Measurements from ENCODE around the gene ATP9A. TPM values are rescaled to one million over a fixed set of nuclear protein-coding genes. Genes with fewer than 3 reads are reported as not detected.
A peak's percentile ranks its signal among the peaks of the same experiment; 100 is the strongest.
"Not testable (repeated sequence)": the region's sequence is repeated elsewhere in the genome, so short reads cannot be mapped to it uniquely, and the experiment has no call there.

The ATP9A gene, protein sequence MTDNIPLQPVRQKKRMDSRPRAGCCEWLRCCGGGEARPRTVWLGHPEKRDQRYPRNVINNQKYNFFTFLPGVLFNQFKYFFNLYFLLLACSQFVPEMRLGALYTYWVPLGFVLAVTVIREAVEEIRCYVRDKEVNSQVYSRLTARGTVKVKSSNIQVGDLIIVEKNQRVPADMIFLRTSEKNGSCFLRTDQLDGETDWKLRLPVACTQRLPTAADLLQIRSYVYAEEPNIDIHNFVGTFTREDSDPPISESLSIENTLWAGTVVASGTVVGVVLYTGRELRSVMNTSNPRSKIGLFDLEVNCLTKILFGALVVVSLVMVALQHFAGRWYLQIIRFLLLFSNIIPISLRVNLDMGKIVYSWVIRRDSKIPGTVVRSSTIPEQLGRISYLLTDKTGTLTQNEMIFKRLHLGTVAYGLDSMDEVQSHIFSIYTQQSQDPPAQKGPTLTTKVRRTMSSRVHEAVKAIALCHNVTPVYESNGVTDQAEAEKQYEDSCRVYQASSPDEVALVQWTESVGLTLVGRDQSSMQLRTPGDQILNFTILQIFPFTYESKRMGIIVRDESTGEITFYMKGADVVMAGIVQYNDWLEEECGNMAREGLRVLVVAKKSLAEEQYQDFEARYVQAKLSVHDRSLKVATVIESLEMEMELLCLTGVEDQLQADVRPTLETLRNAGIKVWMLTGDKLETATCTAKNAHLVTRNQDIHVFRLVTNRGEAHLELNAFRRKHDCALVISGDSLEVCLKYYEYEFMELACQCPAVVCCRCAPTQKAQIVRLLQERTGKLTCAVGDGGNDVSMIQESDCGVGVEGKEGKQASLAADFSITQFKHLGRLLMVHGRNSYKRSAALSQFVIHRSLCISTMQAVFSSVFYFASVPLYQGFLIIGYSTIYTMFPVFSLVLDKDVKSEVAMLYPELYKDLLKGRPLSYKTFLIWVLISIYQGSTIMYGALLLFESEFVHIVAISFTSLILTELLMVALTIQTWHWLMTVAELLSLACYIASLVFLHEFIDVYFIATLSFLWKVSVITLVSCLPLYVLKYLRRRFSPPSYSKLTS
- total RNA-seq, result 10 to 100 TPM; 19.5 to 23.4 TPM

DNA sequence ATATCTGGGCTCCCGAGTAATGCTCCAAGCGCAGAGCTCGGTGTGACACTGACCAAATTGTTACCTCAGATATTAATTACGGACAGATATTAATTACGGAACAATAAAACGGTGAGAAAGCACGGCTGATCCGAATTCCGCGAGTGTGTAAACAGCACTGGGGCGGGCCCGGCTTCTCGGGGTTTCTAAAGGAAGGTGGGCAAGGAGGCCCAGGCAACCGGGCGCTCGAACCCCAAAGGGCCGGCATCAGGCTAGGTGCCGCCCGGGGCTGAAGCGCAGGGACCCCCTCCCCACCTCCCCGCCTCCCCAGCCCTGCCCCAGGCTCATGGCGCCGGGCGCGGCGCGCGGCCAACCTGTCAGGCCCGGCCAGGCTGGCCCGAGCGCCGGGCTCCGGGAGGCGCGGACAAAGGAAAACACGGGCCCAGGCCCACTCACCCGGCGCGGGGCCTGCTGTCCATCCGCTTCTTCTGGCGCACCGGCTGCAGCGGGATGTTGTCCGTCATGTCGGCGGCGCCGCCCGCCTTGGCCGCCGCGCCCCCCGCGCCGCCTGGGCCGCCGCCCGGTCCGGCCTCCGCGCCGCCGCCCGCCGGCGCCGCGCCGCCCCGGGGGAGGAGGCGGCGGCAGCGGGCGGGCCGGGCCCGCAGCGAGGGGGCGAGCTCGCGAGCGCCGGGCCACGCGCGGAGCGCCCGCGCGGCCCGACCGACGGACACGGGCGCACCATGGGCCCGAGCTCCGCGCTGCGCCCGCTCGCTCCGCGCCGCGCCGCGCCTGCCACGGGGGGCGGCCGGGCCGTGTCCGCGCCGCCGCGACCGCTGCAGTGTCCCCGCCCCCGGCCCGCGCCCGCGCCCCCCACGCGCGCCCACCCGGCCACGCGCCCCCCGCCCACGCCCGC is at the start of gene ATP9A:
TSS of gene ATP9A (minus strand) at position 524 of the 892 bp plus-strand sequence. CDS start at position 503, 21 bp downstream.
- Histone ChIP-seq H3K4me1 (peaks cover 0 to 14% of the 10 kb centered on the region in 2 donors), H3K36me3 (no peaks in the 10 kb centered on the region), H3K4me3 (peak within 1 kb of the TSS; percentile 69 to 85), H3K27me3 (no peaks in the 10 kb centered on the region), H3K27ac (peak within 1 kb of the TSS; percentile 47 to 72), H3K9me3 (no peaks in the 10 kb centered on the region)
- DNase-seq (ENCODE audit: low spot score), result no peak
- TF ChIP-seq, protein P1, sequence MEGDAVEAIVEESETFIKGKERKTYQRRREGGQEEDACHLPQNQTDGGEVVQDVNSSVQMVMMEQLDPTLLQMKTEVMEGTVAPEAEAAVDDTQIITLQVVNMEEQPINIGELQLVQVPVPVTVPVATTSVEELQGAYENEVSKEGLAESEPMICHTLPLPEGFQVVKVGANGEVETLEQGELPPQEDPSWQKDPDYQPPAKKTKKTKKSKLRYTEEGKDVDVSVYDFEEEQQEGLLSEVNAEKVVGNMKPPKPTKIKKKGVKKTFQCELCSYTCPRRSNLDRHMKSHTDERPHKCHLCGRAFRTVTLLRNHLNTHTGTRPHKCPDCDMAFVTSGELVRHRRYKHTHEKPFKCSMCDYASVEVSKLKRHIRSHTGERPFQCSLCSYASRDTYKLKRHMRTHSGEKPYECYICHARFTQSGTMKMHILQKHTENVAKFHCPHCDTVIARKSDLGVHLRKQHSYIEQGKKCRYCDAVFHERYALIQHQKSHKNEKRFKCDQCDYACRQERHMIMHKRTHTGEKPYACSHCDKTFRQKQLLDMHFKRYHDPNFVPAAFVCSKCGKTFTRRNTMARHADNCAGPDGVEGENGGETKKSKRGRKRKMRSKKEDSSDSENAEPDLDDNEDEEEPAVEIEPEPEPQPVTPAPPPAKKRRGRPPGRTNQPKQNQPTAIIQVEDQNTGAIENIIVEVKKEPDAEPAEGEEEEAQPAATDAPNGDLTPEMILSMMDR (IDR thresholded peaks at IDR 0.05), result no peak

DNA sequence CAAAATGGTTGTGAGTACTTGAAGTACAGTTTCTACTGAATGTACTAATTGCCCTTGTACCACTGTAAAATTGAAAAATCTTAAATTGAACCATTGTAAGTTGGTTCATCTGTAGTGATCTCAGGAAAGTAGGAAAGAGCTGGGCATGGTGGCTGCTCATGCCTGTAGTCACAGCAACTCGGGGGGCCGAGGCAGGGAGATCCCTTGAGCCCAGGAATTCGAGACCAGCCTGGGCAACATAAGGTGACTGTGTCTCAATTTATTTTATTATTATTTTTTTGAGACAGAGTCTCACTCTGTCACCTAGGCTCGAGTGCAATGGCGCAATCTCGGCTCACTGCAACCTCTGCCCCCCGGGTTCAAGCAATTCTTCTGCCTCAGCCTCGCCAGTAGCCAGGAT is 48.7 kb upstream of the ATP9A start:
- H3K9me3 ChIP-seq; DNase-seq (ENCODE audit: low spot score); H3K27ac ChIP-seq; H3K4me1 ChIP-seq; H3K36me3 ChIP-seq; H3K27me3 ChIP-seq; H3K4me3 ChIP-seq: not testable (repeated sequence)

DNA sequence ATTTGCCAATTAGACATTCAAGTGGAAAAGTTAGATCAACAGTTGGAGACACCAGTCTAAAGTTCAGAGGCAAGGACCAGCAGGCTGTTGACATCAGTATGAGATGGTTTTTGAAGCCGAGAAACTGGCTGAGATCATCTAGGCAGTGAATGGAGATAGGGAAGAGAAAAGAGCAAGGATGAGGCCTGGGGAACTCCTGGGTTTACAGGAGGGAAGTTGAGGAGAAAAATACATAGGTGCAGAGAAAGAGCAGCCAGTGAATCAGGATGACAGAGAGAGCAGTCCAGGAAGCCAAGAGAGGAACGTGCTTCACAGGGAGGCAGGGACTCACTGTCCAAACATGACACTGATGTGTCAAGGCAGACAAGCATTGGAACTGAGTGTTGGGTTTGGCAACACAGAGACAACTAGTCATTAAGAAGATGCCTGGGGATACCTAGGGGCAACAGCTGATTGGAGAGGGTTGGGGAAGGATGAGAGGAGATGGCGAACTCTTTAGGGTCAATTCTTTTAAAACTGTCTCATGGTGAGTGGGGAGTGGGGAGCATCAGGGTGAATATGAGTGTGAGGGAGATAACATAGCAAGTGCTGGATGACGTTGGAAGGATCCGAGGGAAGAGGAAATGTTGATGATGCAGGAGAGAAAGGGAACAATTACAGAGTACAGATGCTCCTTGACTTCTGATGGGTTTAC is 47.3 kb upstream of the ATP9A start:
- H3K9me3 ChIP-seq, result no peaks in the 10 kb centered on the region
- H3K36me3 ChIP-seq, result no peaks in the 10 kb centered on the region
- DNase-seq (ENCODE audit: low spot score), result no peak
- H3K4me3 ChIP-seq, result no peak overlapping the region
- no peaks in the 10 kb centered on the region for H3K27me3 ChIP-seq
- H3K27ac ChIP-seq, result no peak overlapping the region
- H3K4me1 ChIP-seq, result no peaks in the 10 kb centered on the region
- TF ChIP-seq, protein P1 (IDR thresholded peaks at IDR 0.05), result no peak

DNA sequence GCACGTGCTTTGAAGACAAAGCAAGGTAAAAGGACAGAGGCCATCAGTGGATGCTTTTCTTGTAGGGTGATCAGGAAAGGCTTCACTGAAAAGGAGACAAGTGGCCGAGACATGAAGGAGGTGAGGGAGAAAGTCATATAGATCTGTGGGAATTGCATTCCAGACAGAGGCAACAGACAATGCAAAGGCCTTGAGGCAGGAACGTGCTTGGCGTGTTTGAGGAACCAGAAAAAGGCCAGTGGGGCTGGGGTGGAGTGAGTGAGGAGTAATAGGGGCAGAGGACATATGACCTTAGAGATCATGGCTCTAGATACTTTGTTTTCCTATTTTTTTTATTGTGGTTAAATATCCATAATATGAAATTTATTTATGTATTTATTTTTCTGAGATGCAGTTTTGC is 44.7 kb upstream of the ATP9A start:
- Histone ChIP-seq H3K4me1 (no peaks in the 10 kb centered on the region), H3K27ac (no peak overlapping the region), H3K4me3 (no peak overlapping the region), H3K9me3 (no peaks in the 10 kb centered on the region), H3K27me3 (no peaks in the 10 kb centered on the region), H3K36me3 (no peaks in the 10 kb centered on the region)
- TF ChIP-seq, protein P1 (IDR thresholded peaks at IDR 0.05), result no peak
- DNase-seq (ENCODE audit: low spot score), result no peak

DNA sequence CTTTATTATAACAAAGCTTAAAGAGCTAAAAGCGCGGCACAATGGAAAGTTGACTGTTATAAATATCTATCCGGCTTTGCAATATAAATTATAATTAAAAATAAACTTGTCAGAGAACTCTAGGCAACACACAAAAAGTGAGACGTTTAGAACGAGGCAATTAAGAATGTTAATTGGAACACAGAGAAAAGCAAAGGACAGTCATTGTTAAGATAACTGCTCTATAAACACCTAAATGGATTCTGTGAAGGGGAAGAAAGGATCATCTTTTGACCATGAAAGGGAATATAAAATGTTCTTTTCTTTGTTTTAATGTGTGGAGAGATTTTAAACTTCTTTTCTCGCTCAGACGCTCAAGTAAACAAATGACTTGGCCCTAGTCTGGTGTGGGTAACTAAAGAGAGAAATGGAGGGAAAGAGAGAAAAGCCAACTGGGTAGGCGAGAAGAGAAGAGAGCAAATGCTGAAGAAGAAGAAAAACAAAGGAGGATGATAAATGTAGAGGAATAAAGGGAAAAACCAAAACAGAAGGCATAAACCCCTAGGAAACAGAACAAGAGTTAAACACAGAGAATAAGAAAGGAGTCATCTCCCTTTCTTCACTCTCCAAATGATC is 43.4 kb upstream of the ATP9A start:
- H3K27ac ChIP-seq, result no peak overlapping the region

More for the DNA sequence above, 43.4 kb upstream of the ATP9A start:
- no peaks in the 10 kb centered on the region for H3K4me1 ChIP-seq
- no peaks in the 10 kb centered on the region for H3K36me3 ChIP-seq
- H3K27me3 ChIP-seq, result no peaks in the 10 kb centered on the region
- H3K4me3 ChIP-seq, result no peak overlapping the region
- TF ChIP-seq, protein P1 (IDR thresholded peaks at IDR 0.05), result no peak
- no peak for DNase-seq (ENCODE audit: low spot score)
- H3K9me3 ChIP-seq, result no peaks in the 10 kb centered on the region

All from right atrium auricular region (tissue), 2 donors.